Kidney (tissue), 14 donors: Measurements from ENCODE around the gene DEFB108B. TPM values are rescaled to one million over a fixed set of nuclear protein-coding genes. Genes with fewer than 3 reads are reported as not detected.
A peak's percentile ranks its signal among the peaks of the same experiment; 100 is the strongest.
"Not testable (repeated sequence)": the region's sequence is repeated elsewhere in the genome, so short reads cannot be mapped to it uniquely, and the experiment has no call there.

Experiments used
- DNase-seq, 5 donors: peaks; one replicate each; pipeline ENCODE4 v3.0.0-alpha.2; 2013 to 2020
- FAIRE-seq: peaks from 2 replicates; lab custom pipeline; 2012; peaks lifted over from hg19 to GRCh38; lab: Jason Lieb, UNC
- H3K27ac ChIP-seq, 2 donors: one replicate each; pipeline ENCODE4 v1.7.0; 2013; ENCODE audit warnings: low read depth in 2 of 2, low read length in 2 of 2, inconsistent platforms in 1 of 2
- H3K27me3 ChIP-seq: one replicate; pipeline ENCODE4 v1.7.1; 2013; ENCODE audit warnings: low read length, inconsistent platforms; ENCODE audit not compliant: control insufficient read depth, insufficient read depth
- H3K36me3 ChIP-seq, 3 donors: one replicate each; pipeline versions ENCODE4 v1.7.0 to v1.7.1; 2013; ENCODE audit warnings: low read length in 3 of 3, control low read depth in 1 of 3, inconsistent platforms in 1 of 3; ENCODE audit not compliant: insufficient read depth in 3 of 3, control insufficient read depth in 2 of 3
- H3K4me1 ChIP-seq, 3 donors: one replicate each; pipeline versions ENCODE4 v1.7.0 to v1.7.1; 2013; ENCODE audit warnings: low read length in 3 of 3, inconsistent platforms in 1 of 3, low read depth in 1 of 3; ENCODE audit not compliant: control insufficient read depth in 2 of 3, insufficient read depth in 2 of 3
- H3K4me3 ChIP-seq, 3 donors: one replicate each; pipeline versions ENCODE4 v1.7.0 to v1.8.1; 2013; ENCODE audit warnings: low read length in 3 of 3, control low read depth in 1 of 3, inconsistent platforms in 1 of 3
- H3K9ac ChIP-seq, 3 donors: one replicate each; pipeline versions ENCODE4 v1.7.0 to v1.7.1; 2013; ENCODE audit warnings: low read length in 3 of 3, control low read depth in 1 of 3, inconsistent platforms in 1 of 3
- H3K9me3 ChIP-seq, 3 donors: one replicate each; pipeline versions ENCODE4 v1.7.0 to v1.7.1; 2013; ENCODE audit warnings: low read length in 3 of 3, control low read depth in 1 of 3, inconsistent platforms in 1 of 3; ENCODE audit not compliant: control insufficient read depth in 2 of 3, insufficient read depth in 1 of 3
- CTCF ChIP-seq: IDR thresholded peaks from 3 replicates; pipeline ENCODE4 v1.5.1; 2012; ENCODE audit warnings: mild to moderate bottlenecking, moderate library complexity, borderline replicate concordance; ENCODE audit not compliant: insufficient read depth; ENCODE audit errors: extremely low read depth
- intact Hi-C: fragments of 100-400 bp; cut with DNase I; formaldehyde crosslinking; loops from one replicate; pipeline ENCODE4 v1.11.1; 2022
- polyA plus RNA-seq: library from polyadenylated mRNA; stranded (reverse); fragments of 350-450 nt; fragmentation: Illumina TruSeq; extraction: RNeasy Lipid Tissue Mini Kit (QIAGEN cat#74804); gene quantifications from one replicate; pipeline ENCODE4 v1.2.3, GENCODE V29; 2014; ENCODE audit warnings: low read depth, low replicate concordance; ENCODE audit not compliant: insufficient read depth
- total RNA-seq: library from RNA; stranded (reverse); fragmentation: NEBNext Ultra II Directional; extraction: Animal tissue kit (Norgen Biotek cat#: 25700); gene quantifications from one replicate; pipeline ENCODE4 v1.2.1, GENCODE V29; 2021
- donor health status: control.
- donor health status: control.
- donor health status: control.
- donor health status: control.
- donor health status: control.
- donor health status: DM: yes; HTN: yes; CAD: no.
- donor health status: Normal renal cell carcinoma (clear cell type).

Gene DEFB108B
- total and polyA plus RNA-seq, 2 donors from 2014 or later: not detected

- H3K27me3 ChIP-seq, H3K4me1 ChIP-seq, H3K36me3 ChIP-seq, intact Hi-C loops, H3K27ac ChIP-seq, H3K9me3 ChIP-seq: not testable (repeated sequence)
- H3K4me3 ChIP-seq: peak overlapping the region in 2 of 3 donors; percentile 28 to 54
- peak; percentile 83 to 92 (median 89) for DNase-seq
- H3K9ac ChIP-seq: peak overlapping the region in 1 of 3 donors; percentile 34
- peak; percentile 33 for FAIRE-seq
- TF ChIP-seq CTCF: peak; percentile 67
Observed at GRCh38 chr11:71813481-71814355, 19.3 kb upstream of the DEFB108B start.

GRCh38 chr11:71821539-71821938 lies 11.5 kb upstream of the DEFB108B start:
- not testable (repeated sequence) for H3K9ac ChIP-seq

GRCh38 chr11:71829247-71829646 lies 3.8 kb upstream of the DEFB108B start:
- DNase-seq, H3K36me3 ChIP-seq, H3K9me3 ChIP-seq, FAIRE-seq, H3K4me1 ChIP-seq, H3K27ac ChIP-seq, H3K27me3 ChIP-seq, H3K9ac ChIP-seq, intact Hi-C loops, H3K4me3 ChIP-seq: not testable (repeated sequence)

More at GRCh38 chr11:71821539-71821938, 11.5 kb upstream of the DEFB108B start:
- H3K4me3 ChIP-seq, FAIRE-seq, DNase-seq, H3K9me3 ChIP-seq, intact Hi-C loops, H3K27ac ChIP-seq, H3K4me1 ChIP-seq, H3K27me3 ChIP-seq, H3K36me3 ChIP-seq: not testable (repeated sequence)

GRCh38 chr11:71829686-71830085 lies 3.3 kb upstream of the DEFB108B start:
- FAIRE-seq, intact Hi-C loops: not testable (repeated sequence)

GRCh38 chr11:71842720-71843119 lies 9.7 kb downstream of the DEFB108B start:
- H3K9me3 ChIP-seq, H3K9ac ChIP-seq, H3K36me3 ChIP-seq, intact Hi-C loops, DNase-seq, H3K27ac ChIP-seq, FAIRE-seq, H3K4me3 ChIP-seq, H3K4me1 ChIP-seq, H3K27me3 ChIP-seq: not testable (repeated sequence)

More at GRCh38 chr11:71829686-71830085, 3.3 kb upstream of the DEFB108B start:
- H3K9ac ChIP-seq, H3K9me3 ChIP-seq, H3K27ac ChIP-seq, H3K27me3 ChIP-seq, DNase-seq, H3K4me1 ChIP-seq, H3K36me3 ChIP-seq, H3K4me3 ChIP-seq: not testable (repeated sequence)

GRCh38 chr11:71843355-71843754 lies 10.4 kb downstream of the DEFB108B start:
- FAIRE-seq, intact Hi-C loops: not testable (repeated sequence)

More at GRCh38 chr11:71843355-71843754, 10.4 kb downstream of the DEFB108B start:
- DNase-seq, H3K9me3 ChIP-seq, H3K9ac ChIP-seq, H3K4me1 ChIP-seq, H3K27ac ChIP-seq, H3K27me3 ChIP-seq, H3K4me3 ChIP-seq, H3K36me3 ChIP-seq: not testable (repeated sequence)
